Retinal pigment epithelial cell (primary cell): Measurements from ENCODE around the gene SETDB2.

Experiments
- DNase-seq: peaks from one replicate; pipeline ENCODE4 v3.0.0-alpha.2; 2010; ENCODE audit warnings: low read depth
- H3K4me3 ChIP-seq: 2 replicates; pipeline ENCODE4 v1.5.1; 2011; ENCODE audit warnings: mild to moderate bottlenecking, low read length, control low read depth, moderate library complexity
- CTCF ChIP-seq: conservative IDR thresholded peaks from 2 replicates; pipeline ENCODE4 v1.5.1; 2011; ENCODE audit warnings: low read depth, low read length, control low read depth, inconsistent platforms

The SETDB2 gene

GRCh38 chr13:49411353-49411752 is 32.7 kb upstream of the SETDB2 start:
- no peak for TF ChIP-seq CTCF
- H3K4me3 ChIP-seq: no peak overlapping the region
- no peak for DNase-seq

DNA sequence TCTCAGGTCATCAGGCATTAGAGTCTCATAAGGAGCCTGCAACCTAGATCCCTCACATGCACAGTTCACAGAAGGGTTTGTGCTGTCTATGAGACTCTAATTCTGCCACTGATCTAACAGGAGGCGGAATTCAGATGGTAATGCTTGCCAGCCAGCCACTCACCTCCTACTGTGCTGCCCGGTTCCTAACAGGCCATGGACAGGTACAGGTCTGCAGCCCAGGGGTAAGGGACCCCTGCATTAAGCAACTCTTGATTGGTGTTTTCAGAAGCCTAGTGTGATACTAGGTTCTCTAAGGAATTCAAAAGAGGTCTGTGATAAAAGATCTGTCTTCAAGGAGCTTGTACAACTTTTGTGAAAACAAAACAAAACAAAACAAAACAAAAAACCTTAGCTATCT is 31.3 kb upstream of the SETDB2 start:
- TF ChIP-seq CTCF: no peak
- no peak for DNase-seq
- H3K4me3 ChIP-seq: no peak overlapping the region

GRCh38 chr13:49417161-49417560 is 26.9 kb upstream of the SETDB2 start:
- DNase-seq: no peak
- TF ChIP-seq CTCF: no peak
- no peak overlapping the region for H3K4me3 ChIP-seq

GRCh38 chr13:49418206-49418605 is 25.9 kb upstream of the SETDB2 start:
- no peak for TF ChIP-seq CTCF
- H3K4me3 ChIP-seq: no peak overlapping the region
- no peak for DNase-seq

DNA sequence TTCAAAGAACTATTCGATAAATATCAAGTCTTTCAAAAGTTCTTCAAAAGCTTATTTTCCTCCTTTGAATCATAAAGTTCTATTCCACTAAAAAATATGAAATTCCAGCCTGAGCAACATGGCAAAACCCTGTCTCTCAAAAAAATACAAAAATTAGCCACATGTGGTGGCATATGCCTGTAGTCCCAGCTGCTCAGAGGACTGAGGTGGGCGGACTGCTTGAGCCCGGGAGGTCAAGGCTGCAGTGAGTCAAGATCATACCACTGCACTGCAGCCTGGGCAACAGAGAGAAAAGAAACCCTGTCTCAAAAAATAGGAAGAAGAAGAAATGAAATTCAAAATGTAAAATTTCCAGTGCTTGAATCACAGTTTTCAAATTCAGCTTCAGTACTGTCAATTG is 24.8 kb upstream of the SETDB2 start:
- TF ChIP-seq CTCF: no peak
- DNase-seq: no peak
- H3K4me3 ChIP-seq: no peak overlapping the region

GRCh38 chr13:49421391-49421790 is 22.7 kb upstream of the SETDB2 start:
- no peak for TF ChIP-seq CTCF
- no peak overlapping the region for H3K4me3 ChIP-seq
- no peak for DNase-seq

- no peak overlapping the region for H3K4me3 ChIP-seq
- no peak for TF ChIP-seq CTCF
- no peak for DNase-seq
Measured at GRCh38 chr13:49424011-49424560, 20.0 kb upstream of the SETDB2 start.
